NCI-H2227 treated with DMSO at 0.1 percent for 48 hours (cell line): Measurements from ENCODE around the gene DPEP1.
A peak's percentile ranks its signal among the peaks of the same experiment; 100 is the strongest.

Source experiments
- DNase-seq: peaks from one replicate; lab custom pipeline; 2025; lab: John Stamatoyannopoulos, UW

DPEP1 gene

GRCh38 chr16:89599451-89599858 lies 14.0 kb upstream of the DPEP1 start:
- DNase-seq, result no peak

- DNase-seq, result no peak
Observed at GRCh38 chr16:89599902-89600301, 13.5 kb upstream of the DPEP1 start.

GRCh38 chr16:89600427-89600826 lies 13.0 kb upstream of the DPEP1 start:
- DNase-seq, result no peak

GRCh38 chr16:89600956-89601355 lies 12.5 kb upstream of the DPEP1 start:
- DNase-seq, result no peak

- no peak for DNase-seq
Observed at GRCh38 chr16:89601906-89602272, 11.6 kb upstream of the DPEP1 start.

- DNase-seq, result peak; percentile 77
Observed at GRCh38 chr16:89602273-89602951, 11.0 kb upstream of the DPEP1 start.

- DNase-seq, result no peak
Observed at GRCh38 chr16:89602952-89603590, 10.4 kb upstream of the DPEP1 start.

GRCh38 chr16:89604764-89605163 lies 8.7 kb upstream of the DPEP1 start:
- DNase-seq, result no peak

- DNase-seq, result no peak
Observed at GRCh38 chr16:89605186-89605970, 8.1 kb upstream of the DPEP1 start.

- DNase-seq, result no peak
Observed at GRCh38 chr16:89606006-89606405, 7.4 kb upstream of the DPEP1 start.

GRCh38 chr16:89607453-89607852 lies 6.0 kb upstream of the DPEP1 start:
- no peak for DNase-seq

- no peak for DNase-seq
Observed at GRCh38 chr16:89607937-89608740, 5.3 kb upstream of the DPEP1 start.

- DNase-seq, result no peak
Observed at GRCh38 chr16:89610108-89610453, 3.4 kb upstream of the DPEP1 start.

GRCh38 chr16:89612415-89613166 lies 851 bp upstream of the DPEP1 start:
- DNase-seq, result peak; percentile 41

- DNase-seq, result no peak
Observed at GRCh38 chr16:89613954-89614459, 565 bp downstream of the DPEP1 start.

GRCh38 chr16:89615176-89615575 lies 1.7 kb downstream of the DPEP1 start:
- no peak for DNase-seq

- no peak for DNase-seq
Observed at GRCh38 chr16:89615596-89616090, 2.2 kb downstream of the DPEP1 start.

GRCh38 chr16:89616623-89617022 lies 3.2 kb downstream of the DPEP1 start:
- no peak for DNase-seq

- DNase-seq, result no peak
Observed at GRCh38 chr16:89617036-89617435, 3.6 kb downstream of the DPEP1 start.

- no peak for DNase-seq
Observed at GRCh38 chr16:89618109-89618998, 4.9 kb downstream of the DPEP1 start.
